SK-N-SH (cell line): Measurements from ENCODE around the gene ELK1. TPM values are rescaled to one million over a fixed set of nuclear protein-coding genes. Genes with fewer than 3 reads are reported as not detected.

Source experiments
- CTCF ChIA-PET: fragments of 300-600, 350-600 bp; formaldehyde crosslinking; extraction: SDS; loops from one replicate; lab custom pipeline; 2021; lab: Yijun Ruan, JAX
- POLR2A ChIA-PET: fragments of 350-600 bp; sonication (Branson Sonifier 250); formaldehyde crosslinking; extraction: SDS; loops from one replicate; lab custom pipeline; 2020; ENCODE audit warnings: antibody characterized with exemption, inconsistent platforms; lab: Yijun Ruan, JAX
- DNase-seq: peaks from one replicate; pipeline ENCODE4 v3.0.0; 2012
- H2AFZ ChIP-seq: fragments of 200-600 bp; sonication (generic); 2 replicates; pipeline ENCODE4 v1.8.1; 2016; ENCODE audit warnings: antibody characterized with exemption, mild to moderate bottlenecking, low read depth
- H3F3A ChIP-seq: fragments of 200-600 bp; sonication (generic); replicated peaks from 2 replicates; pipeline ENCODE3; 2016; ENCODE audit warnings: antibody characterized with exemption, mild to moderate bottlenecking; ENCODE audit not compliant: insufficient read depth
- H3K27ac ChIP-seq, 2 experiments: fragments of 200-500 bp in 1 of 2; fragments of 200-600 bp in 1 of 2; sonication (Bioruptor generic) in 1 of 2; sonication (generic), shearing (Covaris generic) in 1 of 2; 2 replicates each; pipeline versions ENCODE4 v1.5.1 to v1.6.1; 2014 to 2016; ENCODE audit warnings: low read depth in 2 of 2, inconsistent platforms in 1 of 2, low read length in 1 of 2, mild to moderate bottlenecking in 1 of 2, mixed read lengths in 1 of 2
- H3K27me3 ChIP-seq: fragments of 200-600 bp; sonication (generic), shearing (Covaris generic); 2 replicates; pipeline ENCODE4 v1.6.1; 2016; ENCODE audit warnings: mixed run types; ENCODE audit not compliant: insufficient read depth
- H3K36me3 ChIP-seq, 2 experiments: fragments of 200-500 bp in 1 of 2; fragments of 200-600 bp in 1 of 2; sonication (Bioruptor generic) in 1 of 2; sonication (generic) in 1 of 2; replicated peaks in 1 of 2; 2 replicates each; pipeline versions ENCODE3 to v1.5.1; 2014 to 2016; ENCODE audit warnings: low read length in 1 of 2, mild to moderate bottlenecking in 1 of 2; ENCODE audit not compliant: insufficient read depth in 2 of 2, control insufficient read depth in 1 of 2
- H3K4me1 ChIP-seq, 2 experiments: fragments of 200-500 bp in 1 of 2; fragments of 200-600 bp in 1 of 2; sonication (Bioruptor generic) in 1 of 2; sonication (generic), shearing (Covaris generic) in 1 of 2; 2 replicates each; pipeline versions ENCODE4 v1.5.1 to v1.6.1; 2014 to 2016; ENCODE audit warnings: low read depth in 1 of 2, low read length in 1 of 2, mixed run types in 1 of 2; ENCODE audit not compliant: insufficient read depth in 2 of 2, control insufficient read depth in 1 of 2
- H3K4me2 ChIP-seq: fragments of 200-600 bp; sonication (generic), shearing (Covaris generic); 2 replicates; pipeline ENCODE4 v1.6.1; 2017; ENCODE audit warnings: mixed run types
- H3K4me3 ChIP-seq, 2 experiments: fragments of 200-500 bp in 1 of 2; fragments of 200-600 bp in 1 of 2; sonication (Bioruptor generic) in 1 of 2; sonication (generic), shearing (Covaris generic) in 1 of 2; 2 replicates each; pipeline versions ENCODE4 v1.5.1 to v1.8.1; 2014 to 2016; ENCODE audit warnings: low read depth in 2 of 2, inconsistent platforms in 1 of 2, low read length in 1 of 2, mild to moderate bottlenecking in 1 of 2, mixed read lengths in 1 of 2, moderate library complexity in 1 of 2
- H3K79me2 ChIP-seq: fragments of 200-600 bp; sonication (generic); 2 replicates; pipeline ENCODE4 v1.8.1; 2017; ENCODE audit warnings: mild to moderate bottlenecking; ENCODE audit not compliant: insufficient read depth
- H3K9ac ChIP-seq: fragments of 200-600 bp; sonication (generic); 2 replicates; pipeline ENCODE4 v1.6.1; 2017; ENCODE audit warnings: mixed run types
- H3K9me2 ChIP-seq: fragments of 200-600 bp; sonication (generic); 2 replicates; pipeline ENCODE4 v1.6.1; 2017; ENCODE audit warnings: mixed run types
- H3K9me3 ChIP-seq: fragments of 200-600 bp; sonication (generic); 2 replicates; pipeline ENCODE4 v1.6.1; 2017; ENCODE audit warnings: mixed run types, mild to moderate bottlenecking, moderate library complexity
- H4K20me1 ChIP-seq: fragments of 200-600 bp; sonication (generic); 2 replicates; pipeline ENCODE4 v1.6.1; 2017; ENCODE audit warnings: mild to moderate bottlenecking, mixed run types; ENCODE audit not compliant: insufficient read depth
- ELF1 ChIP-seq: IDR thresholded peaks from 2 replicates; pipeline ENCODE4 v1.4.0; 2012
- EZH2phosphoT487 ChIP-seq: fragments of 200-600 bp; sonication (generic); IDR thresholded peaks from 2 replicates; pipeline ENCODE4 v1.6.1; 2017; ENCODE audit warnings: low read depth, mixed run types, mild to moderate bottlenecking, antibody characterized with exemption, moderate library complexity, borderline replicate concordance
- GABPA ChIP-seq: IDR thresholded peaks from 2 replicates; pipeline ENCODE4 v1.4.0; 2012; ENCODE audit warnings: low read depth, mild to moderate bottlenecking
- JUND ChIP-seq: IDR thresholded peaks from 2 replicates; pipeline ENCODE4 v1.4.0; 2012
- NRF1 ChIP-seq: IDR thresholded peaks from 2 replicates; pipeline ENCODE4 v1.6.1; 2012; ENCODE audit warnings: low read depth, mild to moderate bottlenecking, low read length
- RAD21 ChIP-seq: IDR thresholded peaks from 2 replicates; pipeline ENCODE4 v1.6.1; 2012; ENCODE audit warnings: mild to moderate bottlenecking, low read length
- RXRA ChIP-seq: IDR thresholded peaks from 2 replicates; pipeline ENCODE4 v1.4.0; 2012; ENCODE audit warnings: low read depth, mild to moderate bottlenecking, borderline replicate concordance
- SMC3 ChIP-seq: IDR thresholded peaks from 2 replicates; pipeline ENCODE4 v1.6.1; 2012; ENCODE audit warnings: low read depth, low read length, improper control_type of control experiment
- TEAD4 ChIP-seq: IDR thresholded peaks from 2 replicates; pipeline ENCODE4 v1.4.0; 2012; ENCODE audit warnings: mild to moderate bottlenecking, borderline replicate concordance; ENCODE audit not compliant: insufficient read depth
- USF1 ChIP-seq: IDR thresholded peaks from 2 replicates; pipeline ENCODE4 v1.4.0; 2012; ENCODE audit warnings: low read depth, borderline replicate concordance
- YY1 ChIP-seq: IDR thresholded peaks from 2 replicates; pipeline ENCODE4 v1.4.0; 2012; ENCODE audit warnings: low read depth, mild to moderate bottlenecking
- WGBS: methylation state at CpG from one replicate; pipeline ENCODE4 v1.1.6; 2017; ENCODE audit warnings: low lambda C conversion rate; 5-methylcytosine and 5-hydroxymethylcytosine counted together
- polyA plus RNA-seq, 3 experiments: library from polyadenylated mRNA; depleted of rRNA; stranded (reverse); fragments of >200 nt; gene quantifications; 2 replicates each; pipeline ENCODE4 v1.2.3, GENCODE V29; 2012
- TF ChIP-seq, protein P1 (sequence below): IDR thresholded peaks from 2 replicates; pipeline ENCODE4 v1.6.1; 2012; ENCODE audit warnings: mild to moderate bottlenecking, low read depth, low read length, moderate library complexity
- TF ChIP-seq, protein P2 (sequence below): IDR thresholded peaks from 2 replicates; pipeline ENCODE4 v1.4.0; 2012; ENCODE audit warnings: low read depth
- TF ChIP-seq, protein P3 (sequence below): fragments of 150-350 bp; IDR thresholded peaks from 2 replicates; pipeline ENCODE4 v1.6.1; 2017; ENCODE audit warnings: antibody characterized with exemption, low read length, low read depth, borderline replicate concordance

ELK1 gene
- polyA plus RNA-seq, 1 of the 3 experiments (the other 2 are of a cell fraction) = 14.6 TPM

- DNase-seq = no peak
- CTCF ChIA-PET = interaction anchor here (1.6 kb wide), 2 partner anchors 11 to 56 kb away, joined by 3 to 5 read pairs; no protein-coding TSS in a partner anchor
- WGBS = 66% methylated on average over 16 of the region's 16 CpGs
- H3K27ac ChIP-seq = no peak overlapping the region
- no peak overlapping the region for H3K4me3 ChIP-seq
- POLR2A ChIA-PET = no interaction called here
- no peaks in the 10 kb centered on the region for H4K20me1 ChIP-seq
- no peaks in the 10 kb centered on the region for H3K9me3 ChIP-seq
- peaks cover 7% of the 10 kb centered on the region; the same call in 1 of the 2 replicates for H3K79me2 ChIP-seq
- no peaks in the 10 kb centered on the region for H3K9me2 ChIP-seq
- peaks cover 8% of the 10 kb centered on the region for H3F3A ChIP-seq
- no peak overlapping the region for H3K4me2 ChIP-seq
- H2AFZ ChIP-seq = no peak overlapping the region
- H3K27me3 ChIP-seq = no peaks in the 10 kb centered on the region
- H3K9ac ChIP-seq = no peak overlapping the region
- TF ChIP-seq TEAD4 (no peak), ELF1 (no peak), RXRA (no peak), NRF1 (no peak), YY1 (no peak), RAD21 (no peak), GABPA (no peak), USF1 (no peak), SMC3 (no peak), JUND (no peak), EZH2phosphoT487 (no peak)
- TF ChIP-seq, protein P1, sequence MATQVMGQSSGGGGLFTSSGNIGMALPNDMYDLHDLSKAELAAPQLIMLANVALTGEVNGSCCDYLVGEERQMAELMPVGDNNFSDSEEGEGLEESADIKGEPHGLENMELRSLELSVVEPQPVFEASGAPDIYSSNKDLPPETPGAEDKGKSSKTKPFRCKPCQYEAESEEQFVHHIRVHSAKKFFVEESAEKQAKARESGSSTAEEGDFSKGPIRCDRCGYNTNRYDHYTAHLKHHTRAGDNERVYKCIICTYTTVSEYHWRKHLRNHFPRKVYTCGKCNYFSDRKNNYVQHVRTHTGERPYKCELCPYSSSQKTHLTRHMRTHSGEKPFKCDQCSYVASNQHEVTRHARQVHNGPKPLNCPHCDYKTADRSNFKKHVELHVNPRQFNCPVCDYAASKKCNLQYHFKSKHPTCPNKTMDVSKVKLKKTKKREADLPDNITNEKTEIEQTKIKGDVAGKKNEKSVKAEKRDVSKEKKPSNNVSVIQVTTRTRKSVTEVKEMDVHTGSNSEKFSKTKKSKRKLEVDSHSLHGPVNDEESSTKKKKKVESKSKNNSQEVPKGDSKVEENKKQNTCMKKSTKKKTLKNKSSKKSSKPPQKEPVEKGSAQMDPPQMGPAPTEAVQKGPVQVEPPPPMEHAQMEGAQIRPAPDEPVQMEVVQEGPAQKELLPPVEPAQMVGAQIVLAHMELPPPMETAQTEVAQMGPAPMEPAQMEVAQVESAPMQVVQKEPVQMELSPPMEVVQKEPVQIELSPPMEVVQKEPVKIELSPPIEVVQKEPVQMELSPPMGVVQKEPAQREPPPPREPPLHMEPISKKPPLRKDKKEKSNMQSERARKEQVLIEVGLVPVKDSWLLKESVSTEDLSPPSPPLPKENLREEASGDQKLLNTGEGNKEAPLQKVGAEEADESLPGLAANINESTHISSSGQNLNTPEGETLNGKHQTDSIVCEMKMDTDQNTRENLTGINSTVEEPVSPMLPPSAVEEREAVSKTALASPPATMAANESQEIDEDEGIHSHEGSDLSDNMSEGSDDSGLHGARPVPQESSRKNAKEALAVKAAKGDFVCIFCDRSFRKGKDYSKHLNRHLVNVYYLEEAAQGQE = no peak
- TF ChIP-seq, protein P2, sequence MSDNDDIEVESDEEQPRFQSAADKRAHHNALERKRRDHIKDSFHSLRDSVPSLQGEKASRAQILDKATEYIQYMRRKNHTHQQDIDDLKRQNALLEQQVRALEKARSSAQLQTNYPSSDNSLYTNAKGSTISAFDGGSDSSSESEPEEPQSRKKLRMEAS = no peak
- TF ChIP-seq, protein P3, sequence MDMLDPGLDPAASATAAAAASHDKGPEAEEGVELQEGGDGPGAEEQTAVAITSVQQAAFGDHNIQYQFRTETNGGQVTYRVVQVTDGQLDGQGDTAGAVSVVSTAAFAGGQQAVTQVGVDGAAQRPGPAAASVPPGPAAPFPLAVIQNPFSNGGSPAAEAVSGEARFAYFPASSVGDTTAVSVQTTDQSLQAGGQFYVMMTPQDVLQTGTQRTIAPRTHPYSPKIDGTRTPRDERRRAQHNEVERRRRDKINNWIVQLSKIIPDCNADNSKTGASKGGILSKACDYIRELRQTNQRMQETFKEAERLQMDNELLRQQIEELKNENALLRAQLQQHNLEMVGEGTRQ = no peak
- H3K4me1 ChIP-seq = no peaks in the 10 kb centered on the region
- peaks cover 0 to 2% of the 10 kb centered on the region in 2 experiments for H3K36me3 ChIP-seq
These were observed 62.2 kb downstream of the ELK1 start for GRCh38 chrX:47587906-47588735.
